GM12873 (cell line): ENCODE measurements around the gene L1CAM.

Experiments
- CTCF ChIP-seq: IDR thresholded peaks from 2 replicates; pipeline ENCODE4 v1.5.1; 2012; ENCODE audit warnings: low read depth, mild to moderate bottlenecking, moderate library complexity, low read length, control low read depth; ENCODE audit not compliant: insufficient read depth; ENCODE audit errors: missing control alignments

The L1CAM gene

GRCh38 chrX:153924149-153924861 lies 38.3 kb upstream of the L1CAM start:
- TF ChIP-seq CTCF = peak; percentile 34

DNA sequence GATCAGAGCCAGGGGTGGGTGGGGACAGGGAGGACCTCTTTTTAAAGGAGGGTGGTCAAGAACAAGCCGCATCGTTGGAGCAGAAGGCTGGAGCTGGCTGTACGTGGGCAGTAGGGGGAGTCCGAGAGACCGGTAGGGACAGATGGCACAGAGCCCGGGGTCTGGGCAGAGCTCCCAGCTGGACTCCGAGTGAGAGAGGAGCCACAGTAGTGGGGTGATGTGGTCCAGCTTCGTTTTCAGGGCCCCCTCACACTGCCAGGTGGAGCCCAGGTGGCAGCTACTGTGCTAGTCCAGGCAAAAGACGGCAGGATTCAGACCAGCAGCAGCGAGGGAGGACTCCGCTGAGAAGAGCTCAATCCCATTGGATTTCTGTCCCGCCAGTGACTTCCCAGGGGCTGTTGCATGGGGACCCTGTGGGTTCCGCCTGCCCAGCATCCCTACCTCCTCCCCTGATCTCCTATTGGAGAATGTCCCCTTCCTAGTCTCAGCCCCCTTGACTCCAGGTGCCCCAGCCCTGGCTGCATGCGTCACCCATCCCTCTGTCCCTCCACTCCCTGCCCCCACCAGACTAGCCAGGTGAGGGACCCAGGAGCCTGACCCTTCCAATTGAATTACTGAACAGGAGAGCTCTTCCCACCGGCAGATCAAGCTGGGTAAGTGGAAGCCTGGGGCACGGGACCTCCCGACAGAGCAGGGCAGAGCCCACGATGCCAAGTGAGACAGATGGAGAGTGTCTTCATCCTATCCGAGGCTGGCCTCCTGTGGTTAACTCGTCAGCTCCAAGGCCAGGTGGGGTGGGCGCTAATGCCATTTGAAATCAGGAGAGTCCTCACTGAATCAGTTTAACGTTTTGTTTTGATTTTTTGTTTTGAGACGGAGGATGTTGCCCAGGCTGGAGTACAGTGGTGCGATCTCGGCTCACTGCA lies 37.2 kb upstream of the L1CAM start:
- TF ChIP-seq CTCF = peak; percentile 56

GRCh38 chrX:153921511-153922446 lies 35.8 kb upstream of the L1CAM start:
- no peak for TF ChIP-seq CTCF

DNA sequence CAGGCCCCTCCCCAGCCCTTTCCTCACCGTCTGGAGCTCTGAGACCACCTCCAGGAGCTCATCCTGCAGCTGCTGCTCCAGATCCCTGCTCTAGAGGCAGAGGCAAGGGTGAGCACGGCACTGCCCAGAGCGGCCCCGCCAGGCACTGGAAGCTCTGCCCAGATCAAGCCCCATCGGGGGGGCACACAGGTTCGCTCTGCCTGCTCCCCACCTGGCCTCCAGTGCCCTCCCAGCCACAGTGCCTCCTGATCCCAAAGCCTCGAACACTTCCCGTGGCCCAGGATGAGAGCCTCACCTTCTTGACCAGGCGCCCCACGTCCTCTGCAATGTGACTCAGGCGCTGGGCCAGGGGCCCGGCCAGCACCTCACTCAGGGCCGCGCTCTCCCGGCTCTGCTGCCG lies 35.1 kb upstream of the L1CAM start:
- TF ChIP-seq CTCF = no peak

DNA sequence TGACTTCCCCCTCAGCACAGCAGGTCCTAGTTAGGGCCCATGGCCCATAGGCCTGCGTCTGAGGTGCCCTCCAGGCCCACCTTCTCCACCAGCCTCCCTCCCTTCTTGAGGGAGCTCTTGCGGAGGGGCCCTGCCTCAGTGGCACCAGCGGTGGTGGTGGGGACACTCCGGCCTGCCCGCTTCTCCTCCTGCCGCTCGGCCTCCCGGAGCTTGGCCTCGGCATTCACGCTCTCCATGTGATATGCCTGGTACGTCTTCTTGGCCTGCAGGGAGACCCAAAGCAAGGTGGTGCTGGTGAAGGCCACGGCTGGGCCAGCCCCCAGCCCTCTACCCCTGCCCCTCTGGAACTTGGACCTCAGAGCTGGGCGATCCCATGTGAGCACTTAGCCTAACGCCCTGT lies 34.6 kb upstream of the L1CAM start:
- TF ChIP-seq CTCF = no peak

GRCh38 chrX:153919281-153919680 lies 33.3 kb upstream of the L1CAM start:
- no peak for TF ChIP-seq CTCF
